OCI-M2 (cell line): Measurements from ENCODE around the gene KNDC1.
"Not testable (repeated sequence)": the region's sequence is repeated elsewhere in the genome, so short reads cannot be mapped to it uniquely, and the experiment has no call there.

ENCODE experiments used
- DNase-seq: peaks from one replicate; lab custom pipeline; 2025; ENCODE audit not compliant: unreplicated experiment; lab: John Stamatoyannopoulos, UW

KNDC1 gene

GRCh38 chr10:133217800-133218589 lies 58.0 kb downstream of the KNDC1 start:
- no peak for DNase-seq

DNA sequence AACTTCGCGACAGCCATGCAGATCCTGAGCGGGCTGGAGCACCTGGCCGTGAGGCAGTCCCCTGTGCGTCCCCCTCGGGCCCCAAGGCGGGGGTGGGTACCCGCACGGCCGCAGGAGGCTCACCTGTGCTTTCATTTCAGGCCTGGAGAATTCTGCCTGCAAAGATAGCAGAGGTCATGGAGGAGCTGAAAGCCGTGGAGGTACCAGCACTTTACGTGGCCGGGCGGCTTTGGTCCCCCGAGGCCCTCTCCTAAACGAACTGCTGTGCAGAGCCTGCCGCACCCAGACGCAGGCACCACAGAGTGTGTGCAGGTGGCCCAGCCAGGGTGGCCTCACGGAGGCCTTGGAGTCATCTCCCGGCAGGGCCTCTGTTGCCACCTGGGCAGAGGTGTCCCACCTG lies 58.9 kb downstream of the KNDC1 start:
- no peak for DNase-seq

GRCh38 chr10:133219782-133220181 lies 59.8 kb downstream of the KNDC1 start:
- no peak for DNase-seq

DNA sequence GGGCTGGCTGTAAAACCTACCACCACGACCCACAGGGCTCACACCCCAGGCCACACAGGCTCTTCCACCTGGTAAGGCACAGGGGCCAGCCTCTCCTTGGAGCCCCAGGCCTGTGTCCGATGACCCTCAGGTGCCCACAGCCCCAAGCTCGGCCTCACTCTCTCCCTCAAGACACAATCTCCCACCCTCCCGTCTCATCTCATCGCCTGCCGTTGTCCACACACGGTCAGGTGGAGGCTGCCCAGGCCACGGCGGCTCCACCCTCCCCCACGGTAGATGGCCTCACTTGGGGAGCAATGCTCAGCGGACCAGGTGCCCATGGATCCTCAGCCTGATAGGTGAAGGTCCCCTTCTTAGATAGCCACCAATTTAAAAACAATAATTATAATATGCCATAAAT lies 61.3 kb downstream of the KNDC1 start:
- no peak for DNase-seq

DNA sequence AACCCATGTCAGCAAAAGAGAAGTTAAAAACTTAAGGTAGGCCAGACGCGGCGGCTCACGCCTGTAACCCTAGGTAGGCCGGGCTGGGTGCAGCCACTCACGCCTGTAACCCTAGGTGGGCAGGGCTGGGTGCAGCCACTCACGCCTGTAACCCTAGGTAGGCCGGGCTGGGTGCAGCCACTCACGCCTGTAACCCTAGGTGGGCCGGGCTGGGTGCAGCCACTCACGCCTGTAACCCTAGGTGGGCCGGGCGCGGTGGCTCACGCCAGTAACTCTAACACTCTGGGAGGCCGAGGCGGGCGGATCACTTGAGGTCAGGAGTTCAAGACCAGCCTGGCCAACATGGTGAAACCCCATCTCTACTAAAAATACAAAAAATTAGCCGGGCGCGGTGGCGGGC lies 61.7 kb downstream of the KNDC1 start:
- DNase-seq = not testable (repeated sequence)

DNA sequence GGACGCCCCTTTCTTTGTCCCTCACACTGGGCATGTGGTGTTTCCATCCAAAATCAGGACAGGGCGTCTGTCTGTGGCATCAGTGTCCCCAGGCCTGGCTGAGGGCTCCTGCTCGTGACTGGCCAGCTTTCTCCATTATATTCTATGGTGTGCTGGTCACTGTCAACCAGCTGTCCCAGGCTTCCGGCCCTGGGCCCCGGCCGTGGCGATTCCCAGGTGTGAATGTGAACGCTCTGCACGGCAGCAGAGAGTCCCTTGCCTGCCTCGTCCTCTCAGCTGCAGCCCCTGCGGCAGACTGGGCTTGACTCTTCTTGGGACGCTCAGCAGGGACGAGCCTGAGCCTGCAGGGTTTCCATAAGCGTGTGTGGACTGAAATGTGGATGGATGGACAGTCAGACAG lies 64.1 kb downstream of the KNDC1 start:
- no peak for DNase-seq

- no peak for DNase-seq
Observed at GRCh38 chr10:133224756-133225372, 64.8 kb downstream of the KNDC1 start.

- DNase-seq = no peak
Observed at GRCh38 chr10:133225707-133226191, 65.7 kb downstream of the KNDC1 start.

DNA sequence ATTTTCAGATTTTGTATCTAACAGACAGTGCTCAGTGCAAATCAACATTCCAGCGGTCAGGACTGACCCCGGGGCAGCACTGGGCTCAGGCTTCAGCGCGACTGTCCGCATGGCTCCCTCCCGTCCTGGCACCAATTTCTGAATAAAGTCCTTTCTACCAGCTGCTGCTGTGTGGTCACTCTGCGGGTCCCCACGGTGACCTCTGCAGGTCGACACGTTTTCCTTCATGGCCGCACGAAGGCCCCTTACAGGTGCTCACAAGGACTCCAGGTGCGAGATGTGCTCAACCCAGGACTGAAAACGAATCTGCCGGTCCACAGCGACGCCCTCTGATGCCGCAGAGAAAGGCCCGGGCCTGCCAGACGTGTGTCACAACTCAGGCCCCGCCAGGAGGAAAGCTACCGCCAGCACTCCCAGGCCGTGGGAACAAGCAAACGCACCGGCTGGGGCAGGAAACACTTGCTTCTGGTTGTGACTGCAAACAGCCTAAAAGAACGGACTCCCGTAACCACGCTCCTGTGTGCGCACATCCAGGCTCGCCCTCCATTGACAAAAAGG lies 66.3 kb downstream of the KNDC1 start:
- DNase-seq = no peak

- no peak for DNase-seq
Observed at GRCh38 chr10:133227256-133227655, 67.2 kb downstream of the KNDC1 start.

DNA sequence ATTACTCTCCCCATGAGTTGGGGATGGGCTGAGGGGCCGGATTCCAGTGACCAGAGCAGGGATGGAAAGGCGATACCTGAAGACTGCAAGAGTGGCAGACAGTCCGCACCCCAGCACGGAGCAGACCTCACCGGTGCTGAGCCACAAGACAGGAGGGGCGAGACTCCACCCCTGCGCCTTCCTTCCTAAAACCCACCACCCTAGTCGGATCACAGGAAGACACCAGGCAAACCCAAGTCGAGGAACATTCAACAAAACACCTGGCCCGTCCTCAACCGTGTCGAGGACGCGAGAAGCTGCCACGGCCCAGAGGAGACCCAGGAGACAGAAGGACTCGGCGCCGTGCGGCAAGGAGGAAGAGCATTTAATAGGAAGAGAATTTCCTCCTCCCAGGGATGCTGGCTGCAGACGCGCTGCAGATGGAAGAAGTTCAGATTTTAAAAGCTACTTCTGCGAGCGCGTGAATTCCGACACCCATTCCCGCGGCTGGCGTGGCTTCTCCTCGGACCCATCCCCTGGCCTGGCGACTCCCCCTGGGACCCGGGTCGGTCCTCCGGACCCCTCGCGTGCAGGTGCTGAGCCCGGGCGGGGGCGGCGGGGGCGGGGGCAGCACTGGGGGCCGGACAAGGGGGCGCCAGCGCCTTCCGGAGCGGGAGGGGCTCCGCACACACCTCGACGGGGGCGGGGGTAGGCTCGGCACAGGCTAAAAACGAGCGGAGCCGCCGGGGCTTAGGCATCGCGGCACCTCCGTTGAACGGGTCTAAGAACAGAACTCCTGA lies 69.4 kb downstream of the KNDC1 start:
- no peak for DNase-seq

- no peak for DNase-seq
Observed at GRCh38 chr10:133230044-133230361, 70.0 kb downstream of the KNDC1 start, which contains the start of gene UTF1. Gene UTF1 (plus strand): TSS chr10:133230217. CDS start chr10:133230289, 72 bp downstream.

- DNase-seq = no peak
Observed at GRCh38 chr10:133230387-133231195, 70.6 kb downstream of the KNDC1 start.

DNA sequence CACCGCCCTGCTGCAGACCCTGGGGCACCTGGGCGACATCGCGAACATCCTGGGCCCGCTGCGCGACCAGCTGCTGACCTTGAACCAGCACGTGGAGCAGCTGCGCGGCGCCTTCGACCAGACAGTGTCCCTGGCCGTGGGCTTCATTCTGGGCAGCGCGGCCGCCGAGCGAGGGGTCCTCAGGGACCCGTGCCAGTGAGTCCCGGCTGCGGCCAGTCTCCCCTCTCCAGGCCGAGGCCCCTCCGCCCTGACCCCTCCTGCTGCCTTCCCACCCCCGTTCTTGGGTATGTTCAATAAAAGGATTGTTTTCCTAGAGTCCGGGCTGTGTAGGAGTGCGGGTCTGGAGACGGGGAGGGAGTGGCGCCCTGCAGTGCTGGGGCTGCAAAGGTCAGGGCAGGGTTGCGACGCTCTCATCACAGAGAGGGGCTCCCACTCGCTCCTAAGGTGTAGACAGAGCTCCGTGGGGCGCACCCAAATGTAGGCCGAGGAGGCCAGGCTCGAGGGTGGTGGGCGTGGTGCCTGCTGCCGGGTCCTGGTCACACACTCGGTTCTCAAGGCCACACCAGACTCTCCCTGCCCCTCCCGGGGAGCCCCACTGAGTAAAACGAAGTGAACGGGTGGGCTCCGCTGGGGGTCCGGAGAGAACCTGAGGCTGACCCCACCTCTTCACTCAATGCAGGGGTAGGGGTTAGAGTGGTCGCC lies 71.4 kb downstream of the KNDC1 start:
- no peak for DNase-seq

GRCh38 chr10:133231946-133232574 lies 72.0 kb downstream of the KNDC1 start:
- DNase-seq = no peak

- DNase-seq = not testable (repeated sequence)
Observed at GRCh38 chr10:133234796-133235195, 74.8 kb downstream of the KNDC1 start.

- DNase-seq = no peak
Observed at GRCh38 chr10:133235265-133235855, 75.3 kb downstream of the KNDC1 start.

GRCh38 chr10:133235932-133236331 lies 75.9 kb downstream of the KNDC1 start:
- DNase-seq = no peak
